Kidney (tissue), 14 donors: Measurements from ENCODE around the gene FBXL17. TPM values are rescaled to one million over a fixed set of nuclear protein-coding genes. Genes with fewer than 3 reads are reported as not detected.

Experiments used
- DNase-seq, 5 donors: peaks; one replicate each; pipeline ENCODE4 v3.0.0-alpha.2; 2013 to 2020
- FAIRE-seq: peaks from 2 replicates; lab custom pipeline; 2012; peaks lifted over from hg19 to GRCh38; lab: Jason Lieb, UNC
- H3K27ac ChIP-seq, 2 donors: one replicate each; pipeline ENCODE4 v1.7.0; 2013; ENCODE audit warnings: low read depth in 2 of 2, low read length in 2 of 2, inconsistent platforms in 1 of 2
- H3K27me3 ChIP-seq: one replicate; pipeline ENCODE4 v1.7.1; 2013; ENCODE audit warnings: low read length, inconsistent platforms; ENCODE audit not compliant: control insufficient read depth, insufficient read depth
- H3K36me3 ChIP-seq, 3 donors: one replicate each; pipeline versions ENCODE4 v1.7.0 to v1.7.1; 2013; ENCODE audit warnings: low read length in 3 of 3, control low read depth in 1 of 3, inconsistent platforms in 1 of 3; ENCODE audit not compliant: insufficient read depth in 3 of 3, control insufficient read depth in 2 of 3
- H3K4me1 ChIP-seq, 3 donors: one replicate each; pipeline versions ENCODE4 v1.7.0 to v1.7.1; 2013; ENCODE audit warnings: low read length in 3 of 3, inconsistent platforms in 1 of 3, low read depth in 1 of 3; ENCODE audit not compliant: control insufficient read depth in 2 of 3, insufficient read depth in 2 of 3
- H3K4me3 ChIP-seq, 3 donors: one replicate each; pipeline versions ENCODE4 v1.7.0 to v1.8.1; 2013; ENCODE audit warnings: low read length in 3 of 3, control low read depth in 1 of 3, inconsistent platforms in 1 of 3
- H3K9ac ChIP-seq, 3 donors: one replicate each; pipeline versions ENCODE4 v1.7.0 to v1.7.1; 2013; ENCODE audit warnings: low read length in 3 of 3, control low read depth in 1 of 3, inconsistent platforms in 1 of 3
- H3K9me3 ChIP-seq, 3 donors: one replicate each; pipeline versions ENCODE4 v1.7.0 to v1.7.1; 2013; ENCODE audit warnings: low read length in 3 of 3, control low read depth in 1 of 3, inconsistent platforms in 1 of 3; ENCODE audit not compliant: control insufficient read depth in 2 of 3, insufficient read depth in 1 of 3
- intact Hi-C: fragments of 100-400 bp; cut with DNase I; formaldehyde crosslinking; loops from one replicate; pipeline ENCODE4 v1.11.1; 2022
- polyA plus RNA-seq: library from polyadenylated mRNA; stranded (reverse); fragments of 350-450 nt; fragmentation: Illumina TruSeq; extraction: RNeasy Lipid Tissue Mini Kit (QIAGEN cat#74804); gene quantifications from one replicate; pipeline ENCODE4 v1.2.3, GENCODE V29; 2014; ENCODE audit warnings: low read depth, low replicate concordance; ENCODE audit not compliant: insufficient read depth
- total RNA-seq: library from RNA; stranded (reverse); fragmentation: NEBNext Ultra II Directional; extraction: Animal tissue kit (Norgen Biotek cat#: 25700); gene quantifications from one replicate; pipeline ENCODE4 v1.2.1, GENCODE V29; 2021
- TF ChIP-seq, protein P1 (sequence below): IDR thresholded peaks from 3 replicates; pipeline ENCODE4 v1.5.1; 2012; ENCODE audit warnings: mild to moderate bottlenecking, moderate library complexity, borderline replicate concordance; ENCODE audit not compliant: insufficient read depth; ENCODE audit errors: extremely low read depth
- donor health status: control.
- donor health status: control.
- donor health status: control.
- donor health status: control.
- donor health status: control.
- donor health status: DM: yes; HTN: yes; CAD: no.
- donor health status: Normal renal cell carcinoma (clear cell type).

Gene FBXL17
- total and polyA plus RNA-seq, 2 donors from 2014 or later, result 11.7 to 26.5 TPM

GRCh38 chr5:107873877-107874276 lies 508.0 kb downstream of the FBXL17 start:
- no peak overlapping the region for H3K4me3 ChIP-seq
- TF ChIP-seq, protein P1, sequence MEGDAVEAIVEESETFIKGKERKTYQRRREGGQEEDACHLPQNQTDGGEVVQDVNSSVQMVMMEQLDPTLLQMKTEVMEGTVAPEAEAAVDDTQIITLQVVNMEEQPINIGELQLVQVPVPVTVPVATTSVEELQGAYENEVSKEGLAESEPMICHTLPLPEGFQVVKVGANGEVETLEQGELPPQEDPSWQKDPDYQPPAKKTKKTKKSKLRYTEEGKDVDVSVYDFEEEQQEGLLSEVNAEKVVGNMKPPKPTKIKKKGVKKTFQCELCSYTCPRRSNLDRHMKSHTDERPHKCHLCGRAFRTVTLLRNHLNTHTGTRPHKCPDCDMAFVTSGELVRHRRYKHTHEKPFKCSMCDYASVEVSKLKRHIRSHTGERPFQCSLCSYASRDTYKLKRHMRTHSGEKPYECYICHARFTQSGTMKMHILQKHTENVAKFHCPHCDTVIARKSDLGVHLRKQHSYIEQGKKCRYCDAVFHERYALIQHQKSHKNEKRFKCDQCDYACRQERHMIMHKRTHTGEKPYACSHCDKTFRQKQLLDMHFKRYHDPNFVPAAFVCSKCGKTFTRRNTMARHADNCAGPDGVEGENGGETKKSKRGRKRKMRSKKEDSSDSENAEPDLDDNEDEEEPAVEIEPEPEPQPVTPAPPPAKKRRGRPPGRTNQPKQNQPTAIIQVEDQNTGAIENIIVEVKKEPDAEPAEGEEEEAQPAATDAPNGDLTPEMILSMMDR, result no peak
- H3K27ac ChIP-seq, result no peak overlapping the region
- no peak overlapping the region for H3K9ac ChIP-seq
- H3K9me3 ChIP-seq, result no peaks in the 10 kb centered on the region
- H3K4me1 ChIP-seq, result no peaks in the 10 kb centered on the region
- no peaks in the 10 kb centered on the region for H3K27me3 ChIP-seq
- no peaks in the 10 kb centered on the region for H3K36me3 ChIP-seq
- FAIRE-seq (no peak), DNase-seq (peak in 1 of 5 donors; percentile 24)
- intact Hi-C loops, result no loop called here

DNA sequence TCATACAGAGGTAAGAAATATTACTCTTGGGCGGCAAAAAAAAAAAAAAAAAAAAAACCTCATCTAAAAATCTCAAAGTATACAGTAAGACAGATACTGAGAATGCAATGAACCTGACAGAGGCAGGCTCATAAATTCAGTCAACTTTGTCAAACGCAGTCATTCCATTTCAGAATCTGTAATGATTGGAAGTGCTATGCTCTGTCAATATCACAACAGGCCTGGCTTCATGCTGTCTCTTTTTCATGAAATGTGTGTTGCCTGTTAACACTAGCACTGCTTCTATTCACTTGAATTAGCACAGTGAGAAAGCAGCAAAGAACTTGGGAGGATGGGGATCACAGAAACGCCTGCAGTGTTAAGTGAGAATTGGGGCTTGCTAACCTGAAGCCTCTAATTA lies 510.9 kb downstream of the FBXL17 start:
- no peak overlapping the region for H3K9ac ChIP-seq
- no peaks in the 10 kb centered on the region for H3K9me3 ChIP-seq
- intact Hi-C loops, result no loop called here
- TF ChIP-seq, protein P1, result no peak
- H3K4me3 ChIP-seq, result no peak overlapping the region
- H3K27ac ChIP-seq, result no peak overlapping the region
- H3K4me1 ChIP-seq, result no peaks in the 10 kb centered on the region
- DNase-seq (no peak), FAIRE-seq (no peak)
- H3K36me3 ChIP-seq, result no peaks in the 10 kb centered on the region
- H3K27me3 ChIP-seq, result no peaks in the 10 kb centered on the region

DNA sequence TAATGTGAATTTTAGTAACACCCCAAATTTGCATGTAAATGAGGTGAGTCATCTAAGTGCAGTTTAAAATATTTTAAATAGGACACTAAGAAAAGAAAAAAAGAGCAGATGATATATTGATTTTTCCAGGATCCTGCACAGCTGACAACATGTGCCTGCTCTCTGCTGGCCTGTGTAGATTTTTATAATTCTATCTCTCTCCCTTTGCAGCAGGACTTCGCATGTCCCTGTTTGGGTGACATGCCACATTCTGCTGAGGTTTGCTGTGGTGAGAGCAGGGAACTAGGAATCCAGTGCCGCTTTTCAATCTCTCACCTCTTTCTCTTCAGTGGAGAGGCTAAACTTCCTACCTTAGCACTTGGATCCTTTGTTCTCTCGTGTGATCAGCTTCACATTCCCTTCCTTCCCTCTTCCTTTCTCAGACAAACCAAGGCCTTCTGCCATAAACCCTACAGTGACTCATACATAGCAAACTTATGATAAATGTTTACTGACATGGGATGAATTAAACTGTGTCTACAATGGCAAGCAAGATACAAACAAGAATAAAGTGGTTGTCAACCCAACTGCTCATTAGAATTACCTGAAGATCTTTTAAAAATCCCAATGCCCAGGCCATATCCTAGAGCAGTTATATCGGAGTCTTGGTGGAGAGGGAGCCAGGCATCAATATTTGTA lies 512.3 kb downstream of the FBXL17 start:
- Histone ChIP-seq H3K4me1 (no peaks in the 10 kb centered on the region), H3K27ac (no peak overlapping the region), H3K27me3 (no peaks in the 10 kb centered on the region), H3K9me3 (no peaks in the 10 kb centered on the region), H3K36me3 (no peaks in the 10 kb centered on the region), H3K4me3 (no peak overlapping the region), H3K9ac (no peak overlapping the region)
- FAIRE-seq, result no peak
- intact Hi-C loops, result no loop called here
- TF ChIP-seq, protein P1, result no peak
- no peak for DNase-seq
